SIG-M5 treated with dmso at 0.1 percent for 504 hours (cell line): ENCODE results near the gene PIK3C2B.
A peak's percentile ranks its signal among the peaks of the same experiment; 100 is the strongest.

Experiments
- DNase-seq: peaks from one replicate; lab custom pipeline; 2025; ENCODE audit not compliant: unreplicated experiment; lab: John Stamatoyannopoulos, UW

The PIK3C2B gene

DNA sequence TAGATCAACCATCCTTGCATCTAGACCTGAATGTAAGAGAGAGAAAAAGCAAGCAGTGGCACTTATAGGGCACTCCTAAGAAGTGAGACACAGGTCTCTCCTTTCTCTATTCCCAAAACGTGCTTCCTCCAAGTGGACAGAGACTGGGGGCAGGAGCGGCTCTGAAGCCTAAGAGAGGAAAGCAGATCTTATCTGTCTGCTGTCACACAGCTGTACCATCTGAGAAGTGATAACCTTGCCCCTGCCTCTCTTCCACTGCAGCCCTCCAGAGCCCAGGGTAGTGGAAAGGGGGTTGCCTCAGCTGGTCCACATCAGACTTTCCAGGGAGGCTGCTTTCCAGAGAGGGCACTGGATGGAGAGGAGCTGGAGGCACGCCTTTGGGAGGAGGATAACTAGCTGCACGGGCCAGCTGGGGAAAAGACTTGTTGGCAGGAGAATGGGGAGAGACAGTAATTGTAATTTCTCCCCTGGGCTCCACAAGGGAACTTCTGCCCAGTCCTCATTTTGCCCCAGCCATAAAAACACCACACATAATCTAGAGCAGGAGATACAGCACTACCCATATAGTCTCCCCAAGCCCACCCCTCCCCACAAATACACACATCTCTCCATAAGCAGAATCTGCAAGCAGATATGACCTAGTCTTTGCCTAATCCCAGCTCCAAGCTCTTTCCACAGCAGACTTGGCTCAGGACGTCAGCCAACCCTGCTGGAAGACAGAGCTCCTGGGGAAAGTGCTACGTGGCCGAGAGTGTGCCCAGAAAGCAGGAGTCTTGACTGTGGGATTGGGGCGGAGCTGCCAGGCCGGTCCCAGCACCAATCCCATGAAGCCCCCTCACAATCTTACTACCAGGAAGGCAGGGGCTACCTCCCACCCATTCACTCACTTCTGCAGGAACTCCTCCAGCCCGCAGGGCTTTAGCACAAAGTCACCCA is 31.2 kb downstream of the PIK3C2B start:
- DNase-seq, result no peak

DNA sequence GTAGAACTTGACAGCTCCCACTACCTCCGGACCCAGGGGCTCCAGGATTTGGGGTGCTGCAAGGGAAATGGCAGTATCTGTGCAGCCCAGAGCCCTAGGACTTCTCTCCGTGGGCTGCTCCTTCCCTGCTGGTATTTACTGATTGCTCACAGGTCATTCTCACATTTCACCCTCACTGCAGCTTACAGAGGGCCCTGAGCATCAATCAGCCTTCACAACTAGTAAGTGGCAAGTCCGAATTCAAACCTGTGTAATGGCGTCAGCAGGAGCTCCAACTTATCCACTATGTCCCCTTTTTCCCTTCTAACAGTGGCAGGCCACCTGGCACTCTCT is 32.4 kb downstream of the PIK3C2B start:
- DNase-seq, result no peak

GRCh38 chr1:204461331-204462228 is 33.0 kb downstream of the PIK3C2B start:
- no peak for DNase-seq

GRCh38 chr1:204460346-204460745 is 34.3 kb downstream of the PIK3C2B start:
- no peak for DNase-seq

- no peak for DNase-seq
Measured at GRCh38 chr1:204459706-204460105, 34.9 kb downstream of the PIK3C2B start.

DNA sequence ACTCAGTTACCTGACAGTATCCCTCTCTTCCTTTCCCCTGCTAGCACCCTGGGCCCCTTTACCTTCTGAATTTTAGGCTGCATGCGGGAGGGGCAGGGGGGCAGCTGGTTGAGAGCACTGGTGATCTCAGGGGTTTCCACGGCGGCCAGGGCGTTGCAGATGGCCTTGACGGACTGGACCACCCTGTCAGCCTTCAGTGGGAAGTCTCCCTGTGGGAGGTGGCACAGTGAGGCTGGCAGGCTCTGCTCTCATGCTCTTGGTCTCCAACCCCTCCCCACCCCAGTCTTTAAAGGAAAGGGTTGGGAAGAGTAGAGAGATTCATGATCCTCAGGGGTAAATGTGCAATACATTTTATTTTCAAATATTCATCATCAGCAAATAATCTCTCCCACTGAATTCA is 36.9 kb downstream of the PIK3C2B start:
- DNase-seq, result no peak

- DNase-seq, result no peak
Measured at GRCh38 chr1:204456826-204457442, 37.7 kb downstream of the PIK3C2B start.

DNA sequence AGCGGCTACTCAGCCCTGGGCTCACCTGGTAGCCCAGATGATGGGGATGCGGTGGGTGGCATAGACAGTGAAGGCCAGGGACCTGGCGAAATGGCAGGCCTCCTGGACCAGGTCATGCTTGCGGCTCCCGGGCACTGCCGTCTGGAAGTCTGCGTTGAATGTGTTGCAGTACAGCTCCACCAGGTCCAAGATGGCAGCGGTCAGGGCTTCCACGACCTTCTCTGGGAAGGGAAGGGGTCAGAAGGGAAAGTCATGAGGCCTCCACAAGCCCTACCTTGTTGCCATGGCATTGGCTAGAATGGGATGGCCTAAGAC is 38.8 kb downstream of the PIK3C2B start:
- no peak for DNase-seq

GRCh38 chr1:204455063-204455830 is 39.4 kb downstream of the PIK3C2B start:
- no peak for DNase-seq

- no peak for DNase-seq
Measured at GRCh38 chr1:204454476-204454875, 40.1 kb downstream of the PIK3C2B start.

GRCh38 chr1:204453141-204453772 is 41.3 kb downstream of the PIK3C2B start:
- no peak for DNase-seq

- no peak for DNase-seq
Measured at GRCh38 chr1:204451352-204452124, 43.1 kb downstream of the PIK3C2B start.

DNA sequence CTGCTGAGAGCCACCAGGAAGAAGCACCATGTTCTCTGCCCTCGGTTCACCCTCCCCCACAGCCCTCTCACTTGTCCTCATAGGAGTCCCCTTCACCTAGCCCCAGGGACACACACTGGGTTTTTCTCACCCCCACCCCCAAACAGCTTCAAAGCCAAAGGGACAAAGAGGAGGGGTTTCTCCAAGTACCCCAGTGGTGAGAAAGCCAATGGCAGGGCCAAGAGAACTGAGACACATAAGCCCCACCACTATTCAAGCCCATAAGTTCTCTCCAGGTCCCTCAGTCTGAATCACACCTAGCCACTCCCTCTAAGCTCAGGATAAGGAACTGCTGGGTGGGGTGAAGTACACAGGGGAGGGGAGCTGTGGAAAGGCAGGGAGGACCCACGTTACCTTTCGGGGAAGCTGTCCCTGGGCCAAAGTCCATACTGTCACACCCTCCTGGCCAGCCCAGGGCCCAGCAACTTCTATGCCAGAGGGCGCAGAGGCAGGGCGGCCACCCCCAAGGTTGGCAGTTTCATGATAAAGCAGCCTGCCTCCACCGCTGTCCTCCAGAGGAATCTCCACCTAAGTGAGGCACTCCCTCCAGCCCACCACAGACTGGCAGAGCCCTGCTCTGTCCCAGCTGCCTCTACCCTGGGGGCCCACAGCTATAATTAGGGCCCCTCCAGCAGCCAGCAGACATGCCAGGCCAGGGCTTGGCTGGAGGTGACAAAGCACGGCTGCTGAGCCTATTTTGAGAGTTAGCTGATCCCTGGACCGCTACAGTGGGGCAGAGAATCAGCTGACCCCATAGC is 43.9 kb downstream of the PIK3C2B start:
- no peak for DNase-seq

GRCh38 chr1:204449678-204450280 is 44.8 kb downstream of the PIK3C2B start:
- no peak for DNase-seq

- no peak for DNase-seq
Measured at GRCh38 chr1:204448991-204449677, 45.5 kb downstream of the PIK3C2B start.

GRCh38 chr1:204448344-204448964 is 46.2 kb downstream of the PIK3C2B start:
- peak; percentile 53 for DNase-seq

DNA sequence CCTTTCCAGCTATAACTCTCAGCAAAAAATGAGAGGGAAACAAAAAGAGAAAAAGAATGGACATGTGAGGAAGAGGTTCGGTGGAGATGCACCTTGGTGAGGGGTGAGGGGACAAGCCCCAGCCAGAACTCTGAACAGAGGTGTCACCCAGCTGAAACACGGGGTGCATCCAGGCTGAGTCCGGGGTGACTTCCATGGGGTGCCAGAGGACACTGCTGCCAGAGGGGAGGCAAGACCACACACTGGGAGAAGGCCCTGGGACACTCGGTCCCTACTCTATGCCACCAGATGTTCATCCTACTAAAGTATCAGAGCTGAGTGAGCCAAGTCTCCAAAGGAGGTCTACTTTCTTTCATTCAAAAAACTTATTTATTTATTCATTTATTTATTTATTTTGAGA is 46.9 kb downstream of the PIK3C2B start:
- no peak for DNase-seq
